ENCODE results near the gene PRKCI. TPM values are rescaled to one million over a fixed set of nuclear protein-coding genes. Genes with fewer than 3 reads are reported as not detected.
"Not testable (repeated sequence)": the region's sequence is repeated elsewhere in the genome, so short reads cannot be mapped to it uniquely, and the experiment has no call there.

Gene PRKCI
- total RNA-seq, 2 donors from 2014 or later: 13.5 to 17.6 TPM

GRCh38 chr3:170257145-170257544, 34.9 kb downstream of the PRKCI start:
- no peaks in the 10 kb centered on the region for H3K36me3 ChIP-seq (replicated peaks in 1 of 2; ENCODE audit: insufficient read depth in 1 of 2, low read depth in 2 of 2)
- H3K27ac ChIP-seq: no peak overlapping the region
- 89% methylated on average over 2 of the region's 2 CpGs for WGBS, 2 donors
- no peak for DNase-seq
- ATAC-seq: no peak
- TF ChIP-seq POLR2A (IDR thresholded peaks at IDR 0.05) (no peak), CTCF (IDR thresholded peaks at IDR 0.05) (no peak)
- no peaks in the 10 kb centered on the region for H3K27me3 ChIP-seq
- no peak overlapping the region for H3K4me3 ChIP-seq
- no peaks in the 10 kb centered on the region for H3K9me3 ChIP-seq
- intact Hi-C loops (cut with DNase I): no loop called here
- H3K4me1 ChIP-seq: no peaks in the 10 kb centered on the region

GRCh38 chr3:170258105-170258487, 35.9 kb downstream of the PRKCI start:
- DNase-seq (no peak), ATAC-seq (no peak)
- H3K27ac ChIP-seq: no peak overlapping the region
- H3K27me3 ChIP-seq: no peaks in the 10 kb centered on the region
- WGBS, 2 donors: 86 to 100% methylated on average over 3 of the region's 3 CpGs
- H3K36me3 ChIP-seq (replicated peaks in 1 of 2; ENCODE audit: insufficient read depth in 1 of 2, low read depth in 2 of 2): no peaks in the 10 kb centered on the region
- no peaks in the 10 kb centered on the region for H3K4me1 ChIP-seq
- H3K4me3 ChIP-seq: no peak overlapping the region
- intact Hi-C loops (cut with DNase I): no loop called here
- TF ChIP-seq CTCF (IDR thresholded peaks at IDR 0.05): no peak
- no peak for TF ChIP-seq POLR2A (IDR thresholded peaks at IDR 0.05)
- no peaks in the 10 kb centered on the region for H3K9me3 ChIP-seq

GRCh38 chr3:170259907-170260306, 37.7 kb downstream of the PRKCI start:
- Histone ChIP-seq H3K36me3 (replicated peaks in 1 of 2; ENCODE audit: insufficient read depth in 1 of 2, low read depth in 2 of 2) (peaks cover 0 to 3% of the 10 kb centered on the region in 2 donors), H3K4me3 (no peak overlapping the region), H3K27me3 (no peaks in the 10 kb centered on the region), H3K27ac (no peak overlapping the region), H3K4me1 (no peaks in the 10 kb centered on the region), H3K9me3 (no peaks in the 10 kb centered on the region)
- TF ChIP-seq POLR2A (IDR thresholded peaks at IDR 0.05) (no peak), CTCF (IDR thresholded peaks at IDR 0.05) (no peak)
- intact Hi-C loops (cut with DNase I): no loop called here
- ATAC-seq: no peak
- no peak for DNase-seq
- WGBS, 2 donors: 86 to 92% methylated on average over 4 of the region's 4 CpGs

- intact Hi-C loops (cut with DNase I): no loop called here
- no peak for DNase-seq
- Histone ChIP-seq H3K36me3 (replicated peaks in 1 of 2; ENCODE audit: insufficient read depth in 1 of 2, low read depth in 2 of 2) (peaks cover 0 to 3% of the 10 kb centered on the region in 2 donors), H3K4me1 (no peaks in the 10 kb centered on the region), H3K4me3 (no peak overlapping the region), H3K9me3 (no peaks in the 10 kb centered on the region), H3K27ac (no peak overlapping the region), H3K27me3 (no peaks in the 10 kb centered on the region)
- whole genome bisulfite sequencing, 2 donors: 91 to 95% methylated on average over 5 of the region's 5 CpGs
- no peak for TF ChIP-seq CTCF (IDR thresholded peaks at IDR 0.05)
- TF ChIP-seq POLR2A (IDR thresholded peaks at IDR 0.05): no peak
- no peak for ATAC-seq
These were observed 45.6 kb downstream of the PRKCI start for GRCh38 chr3:170267793-170268192.

- intact Hi-C loops (cut with DNase I); H3K4me3 ChIP-seq; H3K27me3 ChIP-seq; DNase-seq; ATAC-seq; H3K4me1 ChIP-seq; H3K36me3 ChIP-seq (replicated peaks in 1 of 2; ENCODE audit: insufficient read depth in 1 of 2, low read depth in 2 of 2); H3K27ac ChIP-seq; H3K9me3 ChIP-seq: not testable (repeated sequence)
- WGBS, 2 donors: 91 to 97% methylated on average over 8 of the region's 8 CpGs
These were observed 47.5 kb downstream of the PRKCI start for GRCh38 chr3:170269673-170270254.
